Neuronal stem cell (in vitro differentiated cells): Measurements from ENCODE around the gene SLC22A14.

Source experiments
- DNase-seq: peaks from one replicate; pipeline ENCODE4 v3.0.0-alpha.2; 2013; ENCODE audit warnings: low spot score
- H2AFZ ChIP-seq: one replicate; pipeline ENCODE4 v1.6.1; 2013; ENCODE audit warnings: mild to moderate bottlenecking, low read length, inconsistent platforms
- H2AK5ac ChIP-seq: 2 replicates; pipeline ENCODE4 v1.6.1; 2013; ENCODE audit warnings: low read depth, mild to moderate bottlenecking, inconsistent platforms, low read length, moderate library complexity, mixed read lengths
- H2BK120ac ChIP-seq: 2 replicates; pipeline ENCODE4 v1.6.1; 2013; ENCODE audit warnings: low read depth, mild to moderate bottlenecking, inconsistent platforms, low read length, moderate library complexity, mixed read lengths
- H2BK12ac ChIP-seq: one replicate; pipeline ENCODE4 v1.6.1; 2013; ENCODE audit warnings: low read length, inconsistent platforms
- H2BK15ac ChIP-seq: 2 replicates; pipeline ENCODE4 v1.6.1; 2013; ENCODE audit warnings: mild to moderate bottlenecking, low read length, inconsistent platforms, mixed read lengths
- H2BK5ac ChIP-seq: one replicate; pipeline ENCODE4 v1.6.1; 2013; ENCODE audit warnings: inconsistent platforms, mild to moderate bottlenecking, low read length, moderate library complexity
- H3K14ac ChIP-seq: one replicate; pipeline ENCODE4 v1.6.1; 2013; ENCODE audit warnings: low read length, inconsistent platforms
- H3K18ac ChIP-seq: 2 replicates; pipeline ENCODE4 v1.6.1; 2013; ENCODE audit warnings: low read length, inconsistent platforms
- H3K23ac ChIP-seq: 2 replicates; pipeline ENCODE4 v1.6.1; 2013; ENCODE audit warnings: low read depth, mild to moderate bottlenecking, mixed read lengths, low read length, inconsistent platforms; ENCODE audit not compliant: poor library complexity
- H3K27ac ChIP-seq: replicated peaks from 3 replicates; pipeline ENCODE4 v1.5.1; 2013; ENCODE audit warnings: low read length, inconsistent platforms
- H3K27me3 ChIP-seq, 3 experiments: 2 replicates each; pipeline ENCODE4 v1.6.1; 2013; ENCODE audit warnings: low read length in 3 of 3, mild to moderate bottlenecking in 2 of 3, inconsistent platforms in 1 of 3, low read depth in 1 of 3, mixed read lengths in 1 of 3, moderate library complexity in 1 of 3; ENCODE audit not compliant: control insufficient read depth in 3 of 3, insufficient read depth in 3 of 3
- H3K36me3 ChIP-seq, 2 donors: replicated peaks in 1 of 2; 2 replicates each; pipeline ENCODE4 v1.6.1; 2013; ENCODE audit warnings: low read length in 2 of 2; ENCODE audit not compliant: control insufficient read depth in 2 of 2, insufficient read depth in 2 of 2
- H3K4ac ChIP-seq: 2 replicates; pipeline ENCODE4 v1.6.1; 2013; ENCODE audit warnings: inconsistent platforms, mild to moderate bottlenecking, low read length, moderate library complexity
- H3K4me1 ChIP-seq, 2 donors: 1 replicate in 1 of 2; 2 replicates in 1 of 2; pipeline ENCODE4 v1.6.1; 2013; ENCODE audit warnings: low read length in 2 of 2, low read depth in 1 of 2; ENCODE audit not compliant: control insufficient read depth in 2 of 2, insufficient read depth in 1 of 2
- H3K4me2 ChIP-seq: one replicate; pipeline ENCODE4 v1.6.1; 2013; ENCODE audit warnings: mild to moderate bottlenecking, low read length, inconsistent platforms; ENCODE audit not compliant: insufficient read depth, poor library complexity, severe bottlenecking
- H3K4me3 ChIP-seq, 2 donors: 2 replicates each; pipeline ENCODE4 v1.5.1; 2013; ENCODE audit warnings: low read length in 2 of 2, mild to moderate bottlenecking in 2 of 2, inconsistent platforms in 1 of 2, moderate library complexity in 1 of 2
- H3K79me1 ChIP-seq: one replicate; pipeline ENCODE4 v1.6.1; 2013; ENCODE audit warnings: low read depth, mild to moderate bottlenecking, inconsistent platforms, low read length, moderate library complexity
- H3K9ac ChIP-seq: one replicate; pipeline ENCODE4 v1.6.1; 2013; ENCODE audit warnings: mild to moderate bottlenecking, low read depth, low read length, inconsistent platforms; ENCODE audit not compliant: poor library complexity
- H3K9me3 ChIP-seq, 2 donors: replicated peaks in 1 of 2; 2 replicates each; pipeline versions ENCODE3 to v1.6.1; 2013; ENCODE audit warnings: low read length in 2 of 2, mild to moderate bottlenecking in 2 of 2, inconsistent platforms in 1 of 2, low read depth in 1 of 2, mixed read lengths in 1 of 2, moderate library complexity in 1 of 2; ENCODE audit not compliant: control insufficient read depth in 2 of 2, insufficient read depth in 1 of 2
- H4K8ac ChIP-seq: one replicate; pipeline ENCODE4 v1.6.1; 2013; ENCODE audit warnings: low read depth, mild to moderate bottlenecking, inconsistent platforms, low read length, moderate library complexity
- H4K91ac ChIP-seq: one replicate; pipeline ENCODE4 v1.6.1; 2013; ENCODE audit warnings: low read length, low read depth, mild to moderate bottlenecking, inconsistent platforms; ENCODE audit not compliant: poor library complexity
- WGBS, 2 donors: extraction: QIAGEN DNeasy Blood & Tissue Kit; methylation state at CpG; one replicate each; pipeline ENCODE4 v1.1.7; 2013; ENCODE audit warnings: missing lambda C conversion rate in 2 of 2, mixed read lengths in 1 of 2; ENCODE audit not compliant: insufficient read length in 2 of 2, insufficient replicate concordance in 1 of 2; ENCODE audit errors: extremely low coverage in 2 of 2; 5-methylcytosine and 5-hydroxymethylcytosine counted together

SLC22A14 gene

GRCh38 chr3:38250198-38250597 is 31.9 kb upstream of the SLC22A14 start:
- peaks cover 18 to 94% of the 10 kb centered on the region in 2 donors for H3K36me3 ChIP-seq
- H3K9me3 ChIP-seq = no peaks in the 10 kb centered on the region
- no peak overlapping the region for H3K18ac ChIP-seq
- H2AFZ ChIP-seq = no peak overlapping the region
- DNase-seq = no peak
- H3K4me3 ChIP-seq = no peak overlapping the region
- H3K27ac ChIP-seq = no peak overlapping the region
- no peak overlapping the region for H3K23ac ChIP-seq
- H2BK5ac ChIP-seq = no peak overlapping the region
- H3K14ac ChIP-seq = no peak overlapping the region
- no peak overlapping the region for H2BK120ac ChIP-seq
- WGBS, 2 donors = no CpG with 5 or more reads among the region's 2 CpGs
- no peak overlapping the region for H2AK5ac ChIP-seq
- H2BK12ac ChIP-seq = no peak overlapping the region
- H3K79me1 ChIP-seq = no peaks in the 10 kb centered on the region
- H3K4ac ChIP-seq = no peak overlapping the region
- no peak overlapping the region for H4K8ac ChIP-seq
- no peak overlapping the region for H4K91ac ChIP-seq
- H3K4me1 ChIP-seq = peaks cover 0 to 3% of the 10 kb centered on the region in 2 donors
- no peak overlapping the region for H3K4me2 ChIP-seq
- H2BK15ac ChIP-seq = no peak overlapping the region
- H3K9ac ChIP-seq = no peak overlapping the region
- no peaks in the 10 kb centered on the region for H3K27me3 ChIP-seq

GRCh38 chr3:38251197-38251596 is 30.9 kb upstream of the SLC22A14 start:
- no peak overlapping the region for H3K4me3 ChIP-seq
- no CpG with 5 or more reads among the region's 4 CpGs for WGBS, 2 donors
- DNase-seq = no peak
- no peak overlapping the region for H2BK5ac ChIP-seq
- no peak overlapping the region for H3K4me2 ChIP-seq
- no peak overlapping the region for H3K14ac ChIP-seq
- H3K23ac ChIP-seq = no peak overlapping the region
- H3K18ac ChIP-seq = no peak overlapping the region
- no peak overlapping the region for H2AFZ ChIP-seq
- no peak overlapping the region for H3K4ac ChIP-seq
- H4K8ac ChIP-seq = no peak overlapping the region
- H3K4me1 ChIP-seq = peaks cover 0 to 3% of the 10 kb centered on the region in 2 donors
- H3K79me1 ChIP-seq = no peaks in the 10 kb centered on the region
- peaks cover 15 to 99% of the 10 kb centered on the region in 2 donors for H3K36me3 ChIP-seq
- no peak overlapping the region for H3K9ac ChIP-seq
- H3K9me3 ChIP-seq = peaks cover 0 to under 1% of the 10 kb centered on the region in 2 donors
- H4K91ac ChIP-seq = no peak overlapping the region
- H2AK5ac ChIP-seq = no peak overlapping the region
- no peak overlapping the region for H3K27ac ChIP-seq
- H3K27me3 ChIP-seq = no peaks in the 10 kb centered on the region
- no peak overlapping the region for H2BK12ac ChIP-seq
- H2BK15ac ChIP-seq = no peak overlapping the region
- H2BK120ac ChIP-seq = no peak overlapping the region

GRCh38 chr3:38253704-38254103 is 28.4 kb upstream of the SLC22A14 start:
- Histone ChIP-seq H3K23ac (no peak overlapping the region), H4K91ac (no peak overlapping the region), H3K14ac (no peak overlapping the region), H2AFZ (no peak overlapping the region), H3K4ac (no peak overlapping the region), H3K27me3 (no peaks in the 10 kb centered on the region), H3K4me2 (no peak overlapping the region), H2BK12ac (no peak overlapping the region), H2BK120ac (no peak overlapping the region), H3K9me3 (peaks cover 0 to 4% of the 10 kb centered on the region in 2 donors), H2BK15ac (no peak overlapping the region), H4K8ac (no peak overlapping the region), H2AK5ac (no peak overlapping the region), H3K4me3 (no peak overlapping the region), H3K79me1 (no peaks in the 10 kb centered on the region), H2BK5ac (no peak overlapping the region), H3K27ac (no peak overlapping the region), H3K9ac (no peak overlapping the region), H3K18ac (no peak overlapping the region), H3K4me1 (peaks cover 0 to 3% of the 10 kb centered on the region in 2 donors), H3K36me3 (peaks cover 13 to 83% of the 10 kb centered on the region in 2 donors)
- DNase-seq = no peak
- no CpG with 5 or more reads among the region's 4 CpGs for WGBS, 2 donors

GRCh38 chr3:38254872-38255271 is 27.2 kb upstream of the SLC22A14 start:
- no peak overlapping the region for H2AFZ ChIP-seq
- H3K36me3 ChIP-seq = peaks cover 13 to 72% of the 10 kb centered on the region in 2 donors
- no CpG with 5 or more reads among the region's 2 CpGs for WGBS, 2 donors

More at GRCh38 chr3:38254872-38255271, 27.2 kb upstream of the SLC22A14 start:
- Histone ChIP-seq H3K23ac (no peak overlapping the region), H2BK5ac (no peak overlapping the region), H4K91ac (no peak overlapping the region), H3K4me2 (no peak overlapping the region), H3K14ac (no peak overlapping the region), H3K18ac (no peak overlapping the region), H3K27ac (no peak overlapping the region), H2AK5ac (no peak overlapping the region), H3K9ac (no peak overlapping the region), H2BK12ac (no peak overlapping the region), H4K8ac (no peak overlapping the region), H3K27me3 (no peaks in the 10 kb centered on the region), H3K4me3 (no peak overlapping the region), H3K9me3 (peaks cover 0 to 4% of the 10 kb centered on the region in 2 donors), H3K4me1 (peaks cover 0 to 3% of the 10 kb centered on the region in 2 donors), H3K79me1 (no peaks in the 10 kb centered on the region), H2BK120ac (no peak overlapping the region), H2BK15ac (no peak overlapping the region), H3K4ac (no peak overlapping the region)
- no peak for DNase-seq
